Retinal pigment epithelial cell (primary cell): ENCODE results near the gene TMEM214.
A peak's percentile ranks its signal among the peaks of the same experiment; 100 is the strongest.

Experiments used
- DNase-seq: peaks from one replicate; pipeline ENCODE4 v3.0.0-alpha.2; 2010; ENCODE audit warnings: low read depth
- H3K4me3 ChIP-seq: 2 replicates; pipeline ENCODE4 v1.5.1; 2011; ENCODE audit warnings: mild to moderate bottlenecking, low read length, control low read depth, moderate library complexity
- CTCF ChIP-seq: conservative IDR thresholded peaks from 2 replicates; pipeline ENCODE4 v1.5.1; 2011; ENCODE audit warnings: low read depth, low read length, control low read depth, inconsistent platforms

Gene TMEM214

GRCh38 chr2:27085062-27085672 is 52.4 kb downstream of the TMEM214 start:
- H3K4me3 ChIP-seq = peak overlapping the region; percentile 55
- no peak for TF ChIP-seq CTCF
- DNase-seq = no peak

- no peak for DNase-seq
- peak; percentile 49 for TF ChIP-seq CTCF
These were observed 52.9 kb downstream of the TMEM214 start for GRCh38 chr2:27085673-27086089.

GRCh38 chr2:27086090-27086723 is 53.4 kb downstream of the TMEM214 start:
- peak; percentile 68 for TF ChIP-seq CTCF
- DNase-seq = peak; percentile 45
- peak overlapping the region; percentile 55 for H3K4me3 ChIP-seq

More at GRCh38 chr2:27085673-27086089, 52.9 kb downstream of the TMEM214 start:
- peak overlapping the region; percentile 55 for H3K4me3 ChIP-seq

GRCh38 chr2:27086724-27087593 is 54.2 kb downstream of the TMEM214 start, which contains the start of gene KHK:
KHK (plus strand) TSS chr2:27086772; CDS start chr2:27087260, 488 bp downstream.
- DNase-seq = no peak
- H3K4me3 ChIP-seq = peak within 1 kb of the TSS; percentile 56
- TF ChIP-seq CTCF = no peak

GRCh38 chr2:27087823-27088410 is 55.2 kb downstream of the TMEM214 start:
- H3K4me3 ChIP-seq = no peak overlapping the region
- no peak for TF ChIP-seq CTCF
- no peak for DNase-seq

- no peak for TF ChIP-seq CTCF
- DNase-seq = no peak
- no peak overlapping the region for H3K4me3 ChIP-seq
These were observed 55.9 kb downstream of the TMEM214 start for GRCh38 chr2:27088634-27089033.
